Cardiac muscle cell (in vitro differentiated cells and primary cell): ENCODE data around the gene LIPC. TPM values are rescaled to one million over a fixed set of nuclear protein-coding genes. Genes with fewer than 3 reads are reported as not detected.

Experiments
- DNase-seq, 2 donors: peaks; one replicate each; pipeline versions ENCODE4 v3.0.0 to v3.0.0-alpha.2; 2010 to 2017; ENCODE audit warnings: low read depth in 1 of 2, low spot score in 1 of 2
- H3K27ac ChIP-seq: fragments of 200-600 bp; sonication (generic); 2 replicates; pipeline ENCODE4 v1.5.1; 2016
- H3K27me3 ChIP-seq: fragments of 200-600 bp; sonication (generic); 2 replicates; pipeline ENCODE4 v1.6.0; 2016; ENCODE audit warnings: control low read depth
- H3K36me3 ChIP-seq: fragments of 200-600 bp; sonication (generic); 2 replicates; pipeline ENCODE4 v1.5.1; 2016; ENCODE audit warnings: control low read depth
- H3K4me1 ChIP-seq: fragments of 200-600 bp; sonication (generic); 2 replicates; pipeline ENCODE4 v1.8.1; 2017; ENCODE audit warnings: low read depth, mild to moderate bottlenecking, mixed run types
- H3K4me3 ChIP-seq: fragments of 200-600 bp; sonication (generic); 2 replicates; pipeline ENCODE4 v1.5.1; 2016; ENCODE audit warnings: mild to moderate bottlenecking
- H3K9me3 ChIP-seq: fragments of 200-600 bp; sonication (generic); 2 replicates; pipeline ENCODE4 v1.5.1; 2017; ENCODE audit warnings: low read depth, mild to moderate bottlenecking, control low read depth
- polyA plus RNA-seq: library from polyadenylated mRNA; unstranded; fragments of >200 nt; fragmentation: Nextera tagmentation; extraction: Ambion mirVana; gene quantifications from 2 replicates; pipeline ENCODE4 v1.2.1, GENCODE V29; 2016
- total RNA-seq: library from RNA; depleted of rRNA; stranded (reverse); fragments of >200 nt; gene quantifications from 2 replicates; pipeline ENCODE4 v1.2.3, GENCODE V29; 2016
- TF ChIP-seq, protein P1 (sequence below): IDR thresholded peaks from 2 replicates; pipeline ENCODE4 v1.5.1; 2012; ENCODE audit warnings: low read depth, mild to moderate bottlenecking, low read length

LIPC gene
- total and polyA plus RNA-seq, 2 experiments from 2014 or later = not detected

DNA sequence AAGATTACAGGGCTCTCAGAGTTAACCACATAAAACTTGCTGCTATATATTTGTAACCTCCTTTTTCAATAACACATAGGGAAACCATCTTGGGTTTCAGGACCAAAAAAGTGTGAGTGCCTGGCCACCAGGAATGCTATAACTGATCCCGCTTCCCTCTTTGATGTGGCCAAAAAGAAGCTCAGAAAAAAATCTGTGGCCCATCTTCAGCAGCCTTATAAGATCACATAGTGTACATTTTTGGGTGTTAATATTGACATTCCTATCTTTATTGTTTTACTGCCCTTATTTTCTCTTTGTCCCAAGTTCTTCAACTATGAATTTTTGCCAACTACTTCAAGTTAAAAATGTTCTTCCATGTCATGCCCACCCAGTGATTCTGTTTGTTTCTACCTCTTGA is 102.8 kb downstream of the LIPC start:
- Histone ChIP-seq H3K27me3 (no peaks in the 10 kb centered on the region), H3K27ac (no peak overlapping the region), H3K36me3 (no peaks in the 10 kb centered on the region), H3K4me3 (no peak overlapping the region), H3K4me1 (no peaks in the 10 kb centered on the region), H3K9me3 (no peaks in the 10 kb centered on the region)
- TF ChIP-seq, protein P1, sequence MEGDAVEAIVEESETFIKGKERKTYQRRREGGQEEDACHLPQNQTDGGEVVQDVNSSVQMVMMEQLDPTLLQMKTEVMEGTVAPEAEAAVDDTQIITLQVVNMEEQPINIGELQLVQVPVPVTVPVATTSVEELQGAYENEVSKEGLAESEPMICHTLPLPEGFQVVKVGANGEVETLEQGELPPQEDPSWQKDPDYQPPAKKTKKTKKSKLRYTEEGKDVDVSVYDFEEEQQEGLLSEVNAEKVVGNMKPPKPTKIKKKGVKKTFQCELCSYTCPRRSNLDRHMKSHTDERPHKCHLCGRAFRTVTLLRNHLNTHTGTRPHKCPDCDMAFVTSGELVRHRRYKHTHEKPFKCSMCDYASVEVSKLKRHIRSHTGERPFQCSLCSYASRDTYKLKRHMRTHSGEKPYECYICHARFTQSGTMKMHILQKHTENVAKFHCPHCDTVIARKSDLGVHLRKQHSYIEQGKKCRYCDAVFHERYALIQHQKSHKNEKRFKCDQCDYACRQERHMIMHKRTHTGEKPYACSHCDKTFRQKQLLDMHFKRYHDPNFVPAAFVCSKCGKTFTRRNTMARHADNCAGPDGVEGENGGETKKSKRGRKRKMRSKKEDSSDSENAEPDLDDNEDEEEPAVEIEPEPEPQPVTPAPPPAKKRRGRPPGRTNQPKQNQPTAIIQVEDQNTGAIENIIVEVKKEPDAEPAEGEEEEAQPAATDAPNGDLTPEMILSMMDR = no peak
- no peak for DNase-seq

- Histone ChIP-seq H3K36me3 (no peaks in the 10 kb centered on the region), H3K27me3 (no peaks in the 10 kb centered on the region), H3K4me1 (no peaks in the 10 kb centered on the region), H3K9me3 (no peaks in the 10 kb centered on the region), H3K4me3 (no peak overlapping the region), H3K27ac (no peak overlapping the region)
- TF ChIP-seq, protein P1 = no peak
- DNase-seq = no peak
Observed at GRCh38 chr15:58535337-58535736, 103.5 kb downstream of the LIPC start.

GRCh38 chr15:58535894-58536293 is 104.1 kb downstream of the LIPC start:
- Histone ChIP-seq H3K36me3 (no peaks in the 10 kb centered on the region), H3K27ac (no peak overlapping the region), H3K4me1 (no peaks in the 10 kb centered on the region), H3K4me3 (no peak overlapping the region), H3K27me3 (no peaks in the 10 kb centered on the region), H3K9me3 (no peaks in the 10 kb centered on the region)
- TF ChIP-seq, protein P1 = no peak
- DNase-seq = no peak

- Histone ChIP-seq H3K4me1 (no peaks in the 10 kb centered on the region), H3K9me3 (no peaks in the 10 kb centered on the region), H3K27ac (no peak overlapping the region), H3K27me3 (no peaks in the 10 kb centered on the region), H3K4me3 (no peak overlapping the region), H3K36me3 (no peaks in the 10 kb centered on the region)
- TF ChIP-seq, protein P1 = no peak
- DNase-seq = no peak
Observed at GRCh38 chr15:58536414-58536813, 104.6 kb downstream of the LIPC start.

DNA sequence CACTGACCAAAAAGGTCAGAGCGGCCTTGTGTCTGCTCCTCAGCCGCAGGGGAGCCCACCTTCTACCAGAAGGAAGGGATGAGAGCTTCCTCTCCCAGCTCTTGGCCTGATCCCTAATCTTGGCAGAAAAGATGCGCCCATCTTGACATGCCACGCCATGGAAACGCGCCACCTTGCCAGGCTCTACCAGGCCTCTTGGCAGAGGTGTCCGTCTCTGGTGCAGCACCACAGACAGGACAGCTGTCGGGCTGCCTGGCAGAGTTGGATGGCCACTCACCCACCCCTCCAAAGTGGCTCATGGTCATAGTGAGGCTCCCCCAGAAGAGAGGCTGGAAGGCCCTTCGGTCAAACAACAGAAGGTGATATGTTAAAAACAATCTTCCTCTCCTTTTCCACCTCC is 105.2 kb downstream of the LIPC start:
- Histone ChIP-seq H3K36me3 (no peaks in the 10 kb centered on the region), H3K27ac (no peak overlapping the region), H3K9me3 (no peaks in the 10 kb centered on the region), H3K4me1 (no peaks in the 10 kb centered on the region), H3K27me3 (no peaks in the 10 kb centered on the region), H3K4me3 (no peak overlapping the region)
- DNase-seq = no peak
- TF ChIP-seq, protein P1 = no peak

DNA sequence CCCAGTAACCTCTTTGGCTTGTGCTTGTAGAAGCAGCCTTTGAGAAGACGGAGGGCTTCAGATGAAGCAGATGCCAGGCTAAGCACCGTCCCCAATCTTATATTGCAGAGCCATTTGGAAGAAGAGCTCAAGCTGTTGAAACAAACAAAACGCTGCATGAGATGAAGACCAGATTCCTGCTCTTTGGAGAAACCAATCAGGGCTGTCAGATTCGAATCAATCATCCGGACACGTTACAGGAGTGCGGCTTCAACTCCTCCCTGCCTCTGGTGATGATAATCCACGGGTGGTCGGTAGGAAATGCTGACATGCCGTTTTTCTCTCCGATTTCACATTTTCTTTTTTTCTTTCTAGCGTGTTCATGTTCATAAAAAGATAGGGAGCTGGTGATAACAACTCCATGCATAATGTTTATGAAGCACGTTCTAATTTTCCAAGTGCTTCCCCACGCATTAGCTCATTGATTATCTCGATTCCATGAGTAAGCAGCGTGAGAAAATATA is 106.5 kb downstream of the LIPC start:
- H3K27ac ChIP-seq = no peak overlapping the region
- DNase-seq = no peak
- no peaks in the 10 kb centered on the region for H3K36me3 ChIP-seq
- TF ChIP-seq, protein P1 = no peak
- H3K27me3 ChIP-seq = no peaks in the 10 kb centered on the region
- H3K4me3 ChIP-seq = no peak overlapping the region
- no peaks in the 10 kb centered on the region for H3K4me1 ChIP-seq
- H3K9me3 ChIP-seq = no peaks in the 10 kb centered on the region
